HCT116 (cell line): ENCODE measurements around the gene TCF12. TPM values are rescaled to one million over a fixed set of nuclear protein-coding genes. Genes with fewer than 3 reads are reported as not detected.

ENCODE experiments used
- ATAC-seq: fragments of 200-7000 bp; cut with Tn5 transposase; 2 replicates; pipeline ENCODE4 v1.9.1; 2020; ENCODE audit warnings: mild to moderate bottlenecking, moderate library complexity
- BruUV-seq: library from RNA; stranded (reverse); fragments of 400-500 nt; replicated peaks from 2 replicates; lab custom pipeline; 2021; lab: Mats Ljungman, UMichigan
- CTCF ChIA-PET: fragments of 300-600 bp; sonication (Branson Sonifier 250); formaldehyde crosslinking; loops from one replicate; lab custom pipeline; 2021; ENCODE audit warnings: antibody characterized with exemption; lab: Charles Lee
- POLR2A ChIA-PET: fragments of 300-600, 350-600 bp; sonication (Branson Sonifier 250); formaldehyde crosslinking; loops from one replicate; lab custom pipeline; 2021; ENCODE audit warnings: antibody characterized with exemption; lab: Charles Lee
- RAD21 ChIA-PET, 2 experiments: fragments of 300-600 bp; sonication (Branson Sonifier 250); formaldehyde crosslinking; loops; one replicate each; lab custom pipeline; 2023; ENCODE audit warnings: low total read pairs in 2 of 2; ENCODE audit not compliant: uncharacterized antibody in 2 of 2, unreplicated experiment in 2 of 2, low non-redundant PET in 1 of 2; lab: Charles Lee
- DNase-seq: peaks from one replicate; pipeline ENCODE4 v3.0.0-alpha.2; 2010; ENCODE audit warnings: low read depth, low spot score
- H2AFZ ChIP-seq: fragments of 200-600 bp; shearing (Covaris generic), sonication (generic); 2 replicates; pipeline ENCODE4 v1.6.1; 2017; ENCODE audit warnings: low read depth, mixed run types, mixed read lengths, antibody characterized with exemption, low read length; ENCODE audit not compliant: poor library complexity, severe bottlenecking
- H3K27ac ChIP-seq: 2 replicates; pipeline ENCODE4 v1.5.1; 2012; ENCODE audit warnings: low read depth, low read length
- H3K27me3 ChIP-seq: fragments of 200-600 bp; sonication (generic); 2 replicates; pipeline ENCODE4 v1.6.1; 2016; ENCODE audit warnings: mixed run types, low read length, mixed read lengths; ENCODE audit not compliant: insufficient read depth
- H3K36me3 ChIP-seq, 2 experiments: fragments of 200-500 bp in 1 of 2; fragments of 200-600 bp in 1 of 2; sonication (Bioruptor generic) in 1 of 2; sonication (generic) in 1 of 2; 2 replicates each; pipeline versions ENCODE4 v1.5.1 to v1.6.1; 2014 to 2016; ENCODE audit warnings: low read length in 2 of 2, inconsistent platforms in 1 of 2, mixed read lengths in 1 of 2, mixed run types in 1 of 2; ENCODE audit not compliant: insufficient read depth in 2 of 2, control insufficient read depth in 1 of 2
- H3K4me1 ChIP-seq, 2 experiments: fragments of 200-600 bp in 1 of 2; sonication (generic) in 1 of 2; 2 replicates each; pipeline versions ENCODE4 v1.5.1 to v1.6.1; 2012 to 2017; ENCODE audit warnings: low read length in 2 of 2, inconsistent platforms in 1 of 2, mild to moderate bottlenecking in 1 of 2, mixed read lengths in 1 of 2, mixed run types in 1 of 2, moderate library complexity in 1 of 2; ENCODE audit not compliant: insufficient read depth in 2 of 2, control insufficient read depth in 1 of 2
- H3K4me2 ChIP-seq: fragments of 200-600 bp; sonication (generic); 2 replicates; pipeline ENCODE4 v1.6.1; 2017; ENCODE audit warnings: mixed run types, low read length, mixed read lengths
- H3K4me3 ChIP-seq, 2 experiments: fragments of 200-600 bp in 1 of 2; sonication (generic) in 1 of 2; replicated peaks in 1 of 2; 2 replicates each; pipeline ENCODE4 v1.5.1; 2011 to 2016; ENCODE audit warnings: low read length in 2 of 2, control low read depth in 1 of 2, low read depth in 1 of 2, mild to moderate bottlenecking in 1 of 2, mixed read lengths in 1 of 2, mixed run types in 1 of 2
- H3K79me2 ChIP-seq: fragments of 200-600 bp; sonication (generic); 2 replicates; pipeline ENCODE4 v1.6.1; 2017; ENCODE audit warnings: mild to moderate bottlenecking, mixed run types, low read length, moderate library complexity, mixed read lengths; ENCODE audit not compliant: insufficient read depth
- H3K9ac ChIP-seq: fragments of 200-600 bp; sonication (generic); 2 replicates; pipeline ENCODE4 v1.6.1; 2016; ENCODE audit warnings: low read length, mixed read lengths
- H3K9me2 ChIP-seq: fragments of 200-600 bp; sonication (generic), shearing (Covaris generic); 2 replicates; pipeline ENCODE4 v1.6.1; 2017; ENCODE audit warnings: mixed run types, mild to moderate bottlenecking, moderate library complexity; ENCODE audit not compliant: insufficient read depth
- H3K9me3 ChIP-seq, 2 experiments: fragments of 200-500 bp in 1 of 2; fragments of 200-600 bp in 1 of 2; sonication (Bioruptor generic) in 1 of 2; sonication (generic) in 1 of 2; 2 replicates each; pipeline ENCODE4 v1.6.1; 2014 to 2017; ENCODE audit warnings: low read length in 2 of 2, mixed read lengths in 2 of 2, inconsistent platforms in 1 of 2, low read depth in 1 of 2, mild to moderate bottlenecking in 1 of 2, mixed run types in 1 of 2, moderate library complexity in 1 of 2; ENCODE audit not compliant: control insufficient read depth in 1 of 2, insufficient read depth in 1 of 2
- H4K20me1 ChIP-seq: fragments of 200-600 bp; sonication (generic), shearing (Covaris generic); 2 replicates; pipeline ENCODE4 v1.6.1; 2017; ENCODE audit warnings: mixed run types, mild to moderate bottlenecking, moderate library complexity; ENCODE audit not compliant: insufficient read depth
- ATF3 ChIP-seq: IDR thresholded peaks from 2 replicates; pipeline ENCODE4 v1.6.1; 2012
- EZH2 ChIP-seq: fragments of 200-600 bp; sonication (generic); IDR thresholded peaks from 2 replicates; pipeline ENCODE4 v1.6.1; 2017; ENCODE audit warnings: antibody characterized with exemption, mixed run types
- JUND ChIP-seq: IDR thresholded peaks from 2 replicates; pipeline ENCODE4 v1.6.1; 2012
- POLR2A ChIP-seq: IDR thresholded peaks from 2 replicates; pipeline ENCODE4 v1.7.0; 2011; ENCODE audit warnings: borderline replicate concordance; ENCODE audit not compliant: insufficient read depth, insufficient read length; ENCODE audit errors: extremely low read depth
- RAD21 ChIP-seq: IDR thresholded peaks from 2 replicates; pipeline ENCODE4 v1.6.1; 2012; ENCODE audit warnings: low read depth, mild to moderate bottlenecking
- YY1 ChIP-seq: IDR thresholded peaks from 2 replicates; pipeline ENCODE4 v1.6.1; 2011; ENCODE audit warnings: low read length, low read depth, moderate library complexity, mild to moderate bottlenecking; ENCODE audit not compliant: insufficient replicate concordance; ENCODE audit errors: extremely low read depth
- ZBTB33 ChIP-seq: IDR thresholded peaks from 2 replicates; pipeline ENCODE4 v1.6.1; 2011; ENCODE audit warnings: mild to moderate bottlenecking, low read length, moderate library complexity; ENCODE audit not compliant: insufficient replicate concordance; ENCODE audit errors: extremely low read depth
- intact Hi-C: fragments of 100-400 bp; cut with micrococcal nuclease; formaldehyde crosslinking; loops from 2 replicates; pipeline ENCODE4 v1.10.0; 2022
- total RNA-seq: library from RNA; stranded (reverse); gene quantifications from one replicate; pipeline ENCODE4 v1.2.1, GENCODE V29; 2021; ENCODE audit not compliant: unreplicated experiment

The TCF12 gene
- total RNA-seq, 1 experiment from 2014 or later, result 71.6 TPM

- H3K4me1 ChIP-seq, result peaks cover 16 to 17% of the 10 kb centered on the region in 2 experiments
- peak overlapping the region; percentile 59 to 69 for H3K4me3 ChIP-seq
- TF ChIP-seq JUND (no peak), YY1 (no peak), RAD21 (no peak), EZH2 (no peak), POLR2A (no peak), ATF3 (no peak), ZBTB33 (no peak)
- H3K9me3 ChIP-seq, result no peaks in the 10 kb centered on the region
- ChIA-PET POLR2A (interaction anchor here (0.7 to 1.0 kb wide), 2 partner anchors 30 to 41 kb away, joined by 3 read pairs; partner anchors contain the start of gene TCF12), CTCF (no interaction called here), RAD21 (no interaction called here)
- no peaks in the 10 kb centered on the region for H4K20me1 ChIP-seq
- intact Hi-C loops, result loop anchor here (1.0 kb wide), 1 partner anchor 30 kb away; the partner anchor contains the start of gene TCF12
- H3K4me2 ChIP-seq, result peak overlapping the region; percentile 96
- H3K27ac ChIP-seq, result peak overlapping the region; percentile 92
- H3K9me2 ChIP-seq, result no peaks in the 10 kb centered on the region
- no peaks in the 10 kb centered on the region for H3K79me2 ChIP-seq
- H3K9ac ChIP-seq, result peak overlapping the region; percentile 79
- ATAC-seq (no peak), DNase-seq (no peak)
- H2AFZ ChIP-seq, result peak overlapping the region; percentile 76
- no peaks in the 10 kb centered on the region for H3K27me3 ChIP-seq
- no peaks in the 10 kb centered on the region for H3K36me3 ChIP-seq
- BruUV-seq, result TSS peak; percentile 85
Observed at GRCh38 chr15:56887782-56888438, 30.5 kb upstream of the TCF12 start.
